Kidney epithelial cell (primary cell): Measurements from ENCODE around the gene EPM2A. TPM values are rescaled to one million over a fixed set of nuclear protein-coding genes. Genes with fewer than 3 reads are reported as not detected.
"Not testable (repeated sequence)": the region's sequence is repeated elsewhere in the genome, so short reads cannot be mapped to it uniquely, and the experiment has no call there.

Experiments
- DNase-seq: peaks from one replicate; pipeline ENCODE4 v3.0.0-alpha.2; 2010; ENCODE audit warnings: low read depth
- H3K27me3 ChIP-seq: 2 replicates; pipeline ENCODE4 v1.6.0; 2011; ENCODE audit warnings: low read length; ENCODE audit not compliant: control insufficient read depth, insufficient read depth
- H3K36me3 ChIP-seq: 2 replicates; pipeline ENCODE4 v1.5.1; 2011; ENCODE audit warnings: low read length; ENCODE audit not compliant: control insufficient read depth, insufficient read depth
- H3K4me3 ChIP-seq: 2 replicates; pipeline ENCODE4 v1.5.1; 2011; ENCODE audit warnings: low read depth, mild to moderate bottlenecking, control low read depth, low read length
- total RNA-seq: library from RNA; depleted of rRNA; stranded (reverse); fragments of >200 nt; gene quantifications from 2 replicates; pipeline ENCODE4 v1.2.3, GENCODE V29; 2015
- TF ChIP-seq, protein P1 (sequence below): IDR thresholded peaks from 2 replicates; pipeline ENCODE4 v1.5.1; 2011; ENCODE audit warnings: mild to moderate bottlenecking, moderate library complexity, low read length, control low read depth, inconsistent platforms; ENCODE audit not compliant: insufficient read depth, poor library complexity, severe bottlenecking

EPM2A gene
- total RNA-seq, 1 donor from 2014 or later = 7.3 TPM

- no peak for DNase-seq
- TF ChIP-seq, protein P1, sequence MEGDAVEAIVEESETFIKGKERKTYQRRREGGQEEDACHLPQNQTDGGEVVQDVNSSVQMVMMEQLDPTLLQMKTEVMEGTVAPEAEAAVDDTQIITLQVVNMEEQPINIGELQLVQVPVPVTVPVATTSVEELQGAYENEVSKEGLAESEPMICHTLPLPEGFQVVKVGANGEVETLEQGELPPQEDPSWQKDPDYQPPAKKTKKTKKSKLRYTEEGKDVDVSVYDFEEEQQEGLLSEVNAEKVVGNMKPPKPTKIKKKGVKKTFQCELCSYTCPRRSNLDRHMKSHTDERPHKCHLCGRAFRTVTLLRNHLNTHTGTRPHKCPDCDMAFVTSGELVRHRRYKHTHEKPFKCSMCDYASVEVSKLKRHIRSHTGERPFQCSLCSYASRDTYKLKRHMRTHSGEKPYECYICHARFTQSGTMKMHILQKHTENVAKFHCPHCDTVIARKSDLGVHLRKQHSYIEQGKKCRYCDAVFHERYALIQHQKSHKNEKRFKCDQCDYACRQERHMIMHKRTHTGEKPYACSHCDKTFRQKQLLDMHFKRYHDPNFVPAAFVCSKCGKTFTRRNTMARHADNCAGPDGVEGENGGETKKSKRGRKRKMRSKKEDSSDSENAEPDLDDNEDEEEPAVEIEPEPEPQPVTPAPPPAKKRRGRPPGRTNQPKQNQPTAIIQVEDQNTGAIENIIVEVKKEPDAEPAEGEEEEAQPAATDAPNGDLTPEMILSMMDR = no peak
- no peaks in the 10 kb centered on the region for H3K27me3 ChIP-seq
- no peaks in the 10 kb centered on the region for H3K36me3 ChIP-seq
- no peak overlapping the region for H3K4me3 ChIP-seq
These were observed 10.5 kb upstream of the EPM2A start for GRCh38 chr6:145745861-145746260.

GRCh38 chr6:145744619-145745018 is 9.3 kb upstream of the EPM2A start:
- H3K36me3 ChIP-seq = no peaks in the 10 kb centered on the region
- no peak for DNase-seq
- TF ChIP-seq, protein P1 = no peak

GRCh38 chr6:145743332-145743731 is 8.0 kb upstream of the EPM2A start:
- no peaks in the 10 kb centered on the region for H3K27me3 ChIP-seq
- TF ChIP-seq, protein P1 = no peak
- no peak for DNase-seq
- H3K4me3 ChIP-seq = no peak overlapping the region
- H3K36me3 ChIP-seq = no peaks in the 10 kb centered on the region

More at GRCh38 chr6:145744619-145745018, 9.3 kb upstream of the EPM2A start:
- H3K4me3 ChIP-seq = no peak overlapping the region
- H3K27me3 ChIP-seq = no peaks in the 10 kb centered on the region

DNA sequence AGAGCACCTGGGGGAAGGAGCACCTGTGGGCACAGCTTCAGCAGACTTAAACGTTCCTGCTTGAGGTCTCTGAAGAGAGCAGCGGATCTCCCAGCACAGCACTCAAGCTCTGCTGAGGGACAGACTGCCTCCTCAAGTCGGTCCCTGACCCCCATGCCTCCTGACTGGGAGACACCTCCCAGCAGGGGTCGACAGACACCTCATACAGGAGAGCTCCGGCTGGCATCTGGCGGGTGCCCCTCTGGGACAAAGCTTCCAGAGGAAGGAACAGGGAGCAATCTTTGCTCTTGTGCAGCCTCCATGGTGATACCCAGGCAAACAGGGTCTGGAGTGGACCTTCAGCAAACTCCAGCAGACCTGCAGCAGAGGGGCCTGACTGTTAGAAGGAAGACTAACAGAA is 7.2 kb upstream of the EPM2A start:
- not testable (repeated sequence) for H3K36me3 ChIP-seq, DNase-seq, H3K27me3 ChIP-seq, H3K4me3 ChIP-seq

- H3K4me3 ChIP-seq, H3K36me3 ChIP-seq, H3K27me3 ChIP-seq, DNase-seq: not testable (repeated sequence)
These were observed 4.4 kb upstream of the EPM2A start for GRCh38 chr6:145739685-145740084.

DNA sequence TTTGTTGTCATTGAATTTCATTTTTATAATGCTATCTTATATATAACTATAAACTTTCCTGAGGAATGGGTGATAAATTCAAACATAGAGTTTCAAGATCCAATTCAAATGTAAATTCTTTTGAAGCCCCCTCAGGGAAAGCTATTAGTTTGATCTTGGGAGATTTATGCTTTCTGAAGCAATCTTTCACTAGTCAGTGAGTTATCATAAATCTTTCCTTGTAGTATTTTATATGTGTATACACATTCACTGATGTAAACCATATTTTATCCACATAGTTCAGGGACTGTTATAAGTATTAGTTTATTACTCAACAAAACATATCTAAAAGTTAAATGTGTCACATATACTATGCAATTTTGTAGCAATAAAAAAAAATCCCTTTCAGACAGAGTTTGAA is 2.9 kb upstream of the EPM2A start:
- DNase-seq = no peak
- TF ChIP-seq, protein P1 = no peak
- Histone ChIP-seq H3K36me3 (no peaks in the 10 kb centered on the region), H3K4me3 (no peak overlapping the region), H3K27me3 (no peaks in the 10 kb centered on the region)

DNA sequence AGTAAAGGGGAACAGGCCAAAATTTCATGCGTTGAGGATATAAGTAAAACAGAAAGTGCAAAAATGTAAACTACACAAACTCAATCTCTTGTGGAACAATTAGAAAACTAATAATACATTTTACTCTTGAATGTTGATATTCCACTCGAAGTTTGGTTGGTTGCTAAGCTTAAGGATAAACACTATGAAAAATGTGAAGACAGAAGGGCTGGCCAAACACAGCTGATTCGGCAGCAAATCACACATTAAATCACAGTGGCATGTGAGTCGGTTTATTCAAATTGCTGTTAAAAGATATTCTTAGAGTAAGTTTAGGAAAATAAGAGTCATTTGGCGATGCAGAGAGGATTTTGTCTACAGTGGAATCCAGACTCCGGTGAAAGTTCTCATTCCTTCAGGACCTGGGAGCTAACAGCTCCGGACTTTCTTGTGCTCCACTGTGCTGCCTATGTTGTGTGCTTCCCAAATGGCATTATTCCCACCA is 1.4 kb upstream of the EPM2A start:
- no peak for DNase-seq

More for the DNA sequence above, 1.4 kb upstream of the EPM2A start:
- no peaks in the 10 kb centered on the region for H3K36me3 ChIP-seq
- no peaks in the 10 kb centered on the region for H3K27me3 ChIP-seq
- H3K4me3 ChIP-seq = no peak overlapping the region
- TF ChIP-seq, protein P1 = no peak
